Activated naive CD8-positive, alpha-beta T cell (primary cell): ENCODE results near the gene IPO9.

ENCODE experiments used
- H3K27ac Mint-ChIP-seq: one replicate; pipeline ENCODE4 v1.8.0; 2021; ENCODE audit warnings: mixed read lengths
- H3K27me3 Mint-ChIP-seq: one replicate; pipeline ENCODE4 v1.8.0; 2021; ENCODE audit warnings: mixed read lengths
- H3K36me3 Mint-ChIP-seq: one replicate; pipeline ENCODE4 v1.8.0; 2021; ENCODE audit warnings: mixed read lengths
- H3K4me1 Mint-ChIP-seq: one replicate; pipeline ENCODE4 v1.8.0; 2021; ENCODE audit warnings: low read depth, mixed read lengths
- H3K4me3 Mint-ChIP-seq: one replicate; pipeline ENCODE4 v1.8.0; 2021; ENCODE audit warnings: mild to moderate bottlenecking, mixed read lengths
- H3K9me3 Mint-ChIP-seq: one replicate; pipeline ENCODE4 v1.8.0; 2021; ENCODE audit warnings: low read depth, mixed read lengths

IPO9 gene

GRCh38 chr1:201911826-201912571 lies 83.0 kb downstream of the IPO9 start:
- H3K9me3 Mint-ChIP-seq, result no peaks in the 10 kb centered on the region
- no peak overlapping the region for H3K27ac Mint-ChIP-seq
- no peaks in the 10 kb centered on the region for H3K36me3 Mint-ChIP-seq
- H3K4me3 Mint-ChIP-seq, result no peak overlapping the region
- no peaks in the 10 kb centered on the region for H3K27me3 Mint-ChIP-seq
- H3K4me1 Mint-ChIP-seq, result no peaks in the 10 kb centered on the region

DNA sequence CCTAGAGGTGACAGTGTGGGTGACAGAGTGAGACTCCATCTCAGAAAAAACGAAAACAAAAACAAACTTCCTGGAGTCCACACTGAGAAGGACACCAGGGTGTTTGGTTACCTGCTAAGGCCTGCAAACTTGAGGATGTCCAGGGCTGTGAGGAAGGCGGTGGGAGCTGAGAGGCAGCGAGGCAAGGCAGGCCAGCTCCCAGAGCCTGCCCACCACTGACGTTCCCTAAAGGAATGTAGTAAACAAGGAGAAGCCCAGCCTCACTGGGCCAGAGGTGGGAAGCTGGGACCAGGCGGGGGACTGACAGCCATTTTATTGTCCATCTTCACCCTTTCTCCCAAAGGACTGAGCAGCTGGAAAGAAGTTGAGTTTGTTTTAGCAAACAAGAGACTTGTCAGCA lies 83.9 kb downstream of the IPO9 start:
- H3K27me3 Mint-ChIP-seq, result no peaks in the 10 kb centered on the region

DNA sequence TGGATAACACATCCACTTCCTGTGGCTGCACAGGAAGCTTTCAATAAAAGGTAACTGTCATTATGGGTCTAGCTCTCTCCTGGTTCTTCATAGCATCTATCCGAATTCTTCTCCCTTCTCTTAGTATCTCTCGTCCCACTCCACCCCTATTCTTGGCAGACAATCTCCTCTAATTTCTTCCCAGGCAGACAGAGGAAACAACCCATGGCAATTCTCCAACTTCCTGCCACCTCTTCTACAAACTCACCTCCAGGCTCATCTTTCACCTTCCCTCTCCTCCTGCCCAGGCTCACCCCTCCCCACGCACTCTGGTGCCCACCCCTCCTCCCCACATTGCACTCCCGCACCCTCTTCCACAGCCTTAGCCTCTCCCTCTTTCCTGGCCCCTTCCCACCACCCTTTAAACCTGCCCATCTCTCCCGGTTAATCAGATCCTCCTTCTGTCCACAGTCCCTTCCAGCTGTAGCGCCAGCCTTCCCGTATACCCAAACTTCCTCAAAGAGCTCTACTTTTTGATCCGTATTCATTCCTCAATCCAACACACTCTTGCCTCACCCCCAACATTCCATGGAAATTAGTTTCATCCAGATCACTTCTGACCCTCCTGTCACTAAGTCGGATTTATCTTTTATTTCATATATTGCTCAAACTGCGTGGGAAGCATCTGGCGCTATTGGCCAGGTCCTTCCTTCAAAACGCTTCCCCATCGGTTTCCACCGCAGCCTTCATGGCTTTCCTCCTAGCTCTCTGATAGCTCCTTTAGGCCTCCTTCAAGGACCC lies 85.7 kb downstream of the IPO9 start:
- Mint-ChIP-seq H3K27me3 (peaks cover under 1% of the 10 kb centered on the region), H3K36me3 (no peaks in the 10 kb centered on the region), H3K27ac (no peak overlapping the region), H3K4me3 (no peak overlapping the region), H3K4me1 (no peaks in the 10 kb centered on the region), H3K9me3 (no peaks in the 10 kb centered on the region)

More for the DNA sequence above, 83.9 kb downstream of the IPO9 start:
- Mint-ChIP-seq H3K9me3 (no peaks in the 10 kb centered on the region), H3K27ac (no peak overlapping the region), H3K4me1 (no peaks in the 10 kb centered on the region), H3K4me3 (no peak overlapping the region), H3K36me3 (no peaks in the 10 kb centered on the region)

DNA sequence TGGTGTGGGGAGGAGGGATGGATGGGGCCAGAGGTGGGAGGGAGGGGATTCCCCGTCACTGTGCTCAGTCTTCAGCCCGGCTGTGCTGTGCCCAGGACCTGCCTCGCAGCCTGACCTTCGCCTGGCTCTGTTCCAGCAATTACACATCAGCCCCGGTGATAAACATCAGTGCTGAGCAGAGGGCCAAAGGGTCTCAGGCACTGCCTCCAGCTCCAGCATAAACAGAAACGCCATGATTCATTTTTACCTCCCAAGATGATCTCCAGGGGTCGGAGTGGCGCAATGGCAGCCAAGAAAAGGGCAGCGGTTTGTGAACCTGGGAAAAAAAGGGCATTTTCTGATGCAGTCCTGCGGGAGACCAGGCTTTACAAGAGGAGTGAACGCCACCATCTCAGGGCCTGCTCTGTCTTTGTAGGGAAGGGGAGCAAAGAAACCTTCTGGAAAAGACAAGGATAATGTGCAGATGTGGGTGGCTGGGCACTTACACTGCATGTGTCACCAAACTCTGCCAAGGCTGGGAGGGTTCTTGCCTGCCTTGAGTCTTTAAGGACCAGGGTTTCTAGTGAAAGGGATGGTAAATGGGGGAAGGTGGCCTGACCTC lies 87.8 kb downstream of the IPO9 start:
- Mint-ChIP-seq H3K36me3 (no peaks in the 10 kb centered on the region), H3K27me3 (peaks cover 2% of the 10 kb centered on the region), H3K4me3 (no peak overlapping the region), H3K4me1 (no peaks in the 10 kb centered on the region), H3K9me3 (no peaks in the 10 kb centered on the region), H3K27ac (no peak overlapping the region)

- Mint-ChIP-seq H3K9me3 (no peaks in the 10 kb centered on the region), H3K4me3 (no peak overlapping the region), H3K27me3 (peaks cover 4% of the 10 kb centered on the region), H3K36me3 (peaks cover 2% of the 10 kb centered on the region), H3K27ac (no peak overlapping the region), H3K4me1 (no peaks in the 10 kb centered on the region)
Measured at GRCh38 chr1:201917362-201918033, 88.5 kb downstream of the IPO9 start.

DNA sequence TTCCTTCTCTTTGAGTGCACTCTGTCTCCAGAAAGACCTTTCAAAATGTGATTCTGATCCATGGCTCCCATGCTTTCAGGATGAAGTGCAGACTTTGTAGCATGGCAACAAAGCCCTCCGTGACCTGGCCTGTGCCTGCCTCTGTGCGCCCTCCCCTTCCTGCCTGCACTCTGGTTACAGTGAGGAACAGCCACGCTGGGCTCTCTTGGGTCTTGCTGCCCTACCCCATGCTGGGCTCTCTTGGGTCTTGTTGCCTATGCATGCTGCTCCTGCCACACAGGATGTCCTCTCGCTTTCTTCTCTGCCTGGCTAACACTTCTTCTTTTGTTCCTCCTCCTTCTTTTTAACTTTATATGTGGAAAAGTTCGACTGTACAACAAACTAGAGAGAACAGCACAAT lies 89.4 kb downstream of the IPO9 start:
- H3K4me1 Mint-ChIP-seq, result no peaks in the 10 kb centered on the region
- peaks cover 4% of the 10 kb centered on the region for H3K27me3 Mint-ChIP-seq
- H3K36me3 Mint-ChIP-seq, result peaks cover 2% of the 10 kb centered on the region
- no peaks in the 10 kb centered on the region for H3K9me3 Mint-ChIP-seq
- H3K27ac Mint-ChIP-seq, result no peak overlapping the region
- no peak overlapping the region for H3K4me3 Mint-ChIP-seq

- no peaks in the 10 kb centered on the region for H3K4me1 Mint-ChIP-seq
Measured at GRCh38 chr1:201921952-201922558, 93.1 kb downstream of the IPO9 start.

DNA sequence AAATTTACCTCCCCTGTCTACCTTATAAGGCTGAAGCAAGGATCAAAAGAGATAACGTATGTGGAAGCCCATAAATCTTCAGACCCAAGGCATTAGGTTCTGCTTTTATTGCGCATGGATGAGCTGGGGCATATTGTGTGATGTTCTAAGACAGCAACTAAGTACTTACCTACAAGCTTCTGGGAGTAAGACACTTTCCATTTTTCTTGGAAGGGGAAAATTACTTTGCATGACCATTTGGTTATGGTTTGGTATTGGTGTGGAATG lies 96.3 kb downstream of the IPO9 start:
- Mint-ChIP-seq H3K27me3 (peaks cover 5% of the 10 kb centered on the region), H3K4me1 (no peaks in the 10 kb centered on the region), H3K36me3 (peaks cover 2% of the 10 kb centered on the region), H3K27ac (no peak overlapping the region), H3K9me3 (no peaks in the 10 kb centered on the region), H3K4me3 (no peak overlapping the region)

More at GRCh38 chr1:201921952-201922558, 93.1 kb downstream of the IPO9 start:
- peaks cover 6% of the 10 kb centered on the region for H3K27me3 Mint-ChIP-seq
- no peak overlapping the region for H3K4me3 Mint-ChIP-seq
- H3K27ac Mint-ChIP-seq, result no peak overlapping the region
- H3K36me3 Mint-ChIP-seq, result peaks cover 2% of the 10 kb centered on the region
- no peaks in the 10 kb centered on the region for H3K9me3 Mint-ChIP-seq

DNA sequence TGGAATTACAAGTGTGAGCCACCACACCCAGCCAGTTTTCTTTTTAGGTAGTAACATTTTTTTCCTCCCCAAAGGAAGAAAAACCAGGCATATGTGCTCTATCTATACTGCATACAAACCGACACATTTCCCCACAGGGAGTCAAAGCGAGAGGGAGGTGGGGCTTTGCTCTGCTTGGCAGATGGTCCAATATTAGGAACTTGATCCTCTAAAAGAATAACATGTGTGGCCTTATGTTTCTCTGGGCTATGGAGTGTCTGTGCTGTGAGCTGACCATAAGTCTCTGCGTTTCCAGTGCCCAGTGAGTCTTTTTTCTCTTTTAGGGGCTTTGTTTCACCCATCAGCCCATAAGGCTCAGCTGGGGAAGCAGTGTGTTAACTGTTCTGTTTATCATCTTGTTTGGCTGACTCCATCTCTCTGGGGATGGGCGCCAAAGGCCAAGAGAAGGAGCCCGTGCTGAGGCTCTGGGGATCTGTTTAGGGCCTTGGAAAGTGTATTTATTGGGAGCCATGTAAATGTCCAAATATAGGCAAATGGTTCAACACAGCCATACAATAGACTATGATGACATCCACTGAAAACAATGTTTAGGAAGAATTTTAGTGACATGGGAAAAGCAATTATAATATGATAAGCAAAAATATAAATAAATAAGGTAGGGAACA lies 97.2 kb downstream of the IPO9 start:
- Mint-ChIP-seq H3K9me3 (no peaks in the 10 kb centered on the region), H3K27ac (no peak overlapping the region)

DNA sequence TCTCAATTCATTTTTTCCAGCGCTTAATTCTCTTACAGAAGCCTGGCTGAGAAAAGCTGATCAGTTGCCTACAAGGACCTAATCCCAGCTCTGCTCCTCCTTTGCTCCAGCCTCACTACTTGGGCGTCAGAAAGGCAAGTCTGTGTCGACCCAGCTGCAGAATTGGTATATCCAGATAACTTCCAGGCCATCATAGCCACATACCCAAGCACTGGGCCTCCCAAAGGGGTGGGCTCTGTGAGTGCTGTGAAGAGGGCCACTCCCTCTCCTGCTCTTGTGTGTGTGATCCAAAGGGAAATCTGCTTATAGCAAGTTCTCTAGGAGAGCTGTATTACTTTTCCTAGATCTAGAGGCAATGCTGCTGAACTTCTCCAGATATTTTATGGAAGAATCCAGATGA lies 99.3 kb downstream of the IPO9 start:
- Mint-ChIP-seq H3K36me3 (no peaks in the 10 kb centered on the region), H3K9me3 (no peaks in the 10 kb centered on the region), H3K27ac (no peak overlapping the region), H3K4me1 (no peaks in the 10 kb centered on the region), H3K27me3 (peaks cover 3% of the 10 kb centered on the region), H3K4me3 (no peak overlapping the region)

More for the DNA sequence above, 97.2 kb downstream of the IPO9 start:
- peaks cover 5% of the 10 kb centered on the region for H3K27me3 Mint-ChIP-seq
- no peak overlapping the region for H3K4me3 Mint-ChIP-seq
- H3K36me3 Mint-ChIP-seq, result peaks cover 2% of the 10 kb centered on the region
- no peaks in the 10 kb centered on the region for H3K4me1 Mint-ChIP-seq

DNA sequence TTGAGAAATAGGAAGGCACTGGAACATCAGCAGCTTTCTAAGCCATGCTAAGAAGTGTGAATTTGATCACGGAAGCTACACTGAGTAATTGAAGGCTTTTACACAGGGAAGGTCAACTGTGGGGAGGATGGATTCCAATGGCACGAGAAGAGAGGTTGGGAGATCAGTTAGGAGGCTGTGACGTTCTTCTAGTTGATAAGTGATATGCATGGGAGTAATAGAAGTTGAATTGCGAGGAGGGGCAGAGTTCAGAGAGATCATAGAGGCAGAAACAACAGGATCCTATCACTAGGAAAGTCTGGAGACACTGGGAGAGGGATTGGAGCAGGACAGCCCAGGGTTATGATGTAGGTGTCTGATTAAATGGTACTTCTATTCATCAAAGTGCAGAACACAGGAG lies 101.2 kb downstream of the IPO9 start:
- Mint-ChIP-seq H3K9me3 (no peaks in the 10 kb centered on the region), H3K4me3 (no peak overlapping the region), H3K4me1 (no peaks in the 10 kb centered on the region), H3K27ac (no peak overlapping the region), H3K27me3 (peaks cover 1% of the 10 kb centered on the region), H3K36me3 (no peaks in the 10 kb centered on the region)

DNA sequence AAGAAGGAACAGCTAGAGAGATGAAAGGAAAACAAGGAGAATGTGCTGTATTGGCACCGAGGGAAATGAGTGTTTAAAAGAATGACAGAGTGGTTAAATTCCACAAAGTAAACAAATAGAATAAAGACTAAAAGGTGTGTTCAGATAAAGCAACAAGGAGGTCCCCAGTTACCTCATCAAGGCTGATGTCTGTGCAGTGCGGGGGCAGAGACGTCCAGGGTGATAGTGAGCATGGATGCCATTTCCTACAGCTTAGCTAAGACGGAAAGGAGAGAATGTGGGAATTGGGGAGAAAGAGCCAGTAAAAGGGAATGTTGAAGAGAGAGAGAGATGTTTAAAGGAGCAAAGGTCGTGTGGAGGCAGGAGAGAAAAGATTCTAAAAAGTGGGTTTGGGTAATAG lies 101.8 kb downstream of the IPO9 start:
- H3K27me3 Mint-ChIP-seq, result no peaks in the 10 kb centered on the region
- no peak overlapping the region for H3K4me3 Mint-ChIP-seq
- no peaks in the 10 kb centered on the region for H3K36me3 Mint-ChIP-seq
- H3K9me3 Mint-ChIP-seq, result no peaks in the 10 kb centered on the region
- H3K4me1 Mint-ChIP-seq, result no peaks in the 10 kb centered on the region
- no peak overlapping the region for H3K27ac Mint-ChIP-seq
